NCI-H146 treated with DMSO at 0.1 percent for 48 hours (cell line): ENCODE results near the gene DCP2.

ENCODE experiments used
- DNase-seq: peaks from one replicate; lab custom pipeline; 2025; ENCODE audit not compliant: unreplicated experiment; lab: John Stamatoyannopoulos, UW

Gene DCP2

DNA sequence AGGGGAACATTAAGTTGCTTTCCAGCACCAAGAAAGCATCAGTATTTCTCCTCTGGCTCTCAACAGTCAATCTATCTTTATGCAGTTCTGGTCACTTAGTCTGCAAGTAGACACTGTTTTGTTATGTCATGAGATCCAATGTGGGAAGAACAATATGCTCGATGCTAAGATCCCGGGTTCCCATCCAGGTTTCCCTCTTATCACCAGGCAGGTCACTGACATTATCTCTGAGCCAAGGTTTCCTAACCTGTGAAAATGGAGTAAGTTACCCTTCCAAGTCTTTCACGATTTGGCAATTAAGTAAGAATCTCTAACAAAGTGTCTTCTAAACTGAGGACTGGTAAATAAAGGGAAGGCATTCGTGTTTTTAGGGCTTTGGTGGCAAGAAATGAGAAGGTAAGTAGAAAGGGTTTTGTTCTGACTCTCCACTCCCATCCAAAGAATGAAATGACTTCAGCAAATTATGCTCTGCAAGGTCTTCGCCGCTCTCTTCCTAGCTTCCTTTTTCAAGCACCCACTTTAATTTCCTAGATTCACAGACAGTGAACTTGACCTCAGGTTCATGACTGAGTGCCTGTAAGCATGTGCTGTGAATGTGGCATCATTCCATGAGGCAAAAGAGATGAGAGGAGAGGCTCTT is 86.4 kb downstream of the DCP2 start:
- DNase-seq, result no peak

DNA sequence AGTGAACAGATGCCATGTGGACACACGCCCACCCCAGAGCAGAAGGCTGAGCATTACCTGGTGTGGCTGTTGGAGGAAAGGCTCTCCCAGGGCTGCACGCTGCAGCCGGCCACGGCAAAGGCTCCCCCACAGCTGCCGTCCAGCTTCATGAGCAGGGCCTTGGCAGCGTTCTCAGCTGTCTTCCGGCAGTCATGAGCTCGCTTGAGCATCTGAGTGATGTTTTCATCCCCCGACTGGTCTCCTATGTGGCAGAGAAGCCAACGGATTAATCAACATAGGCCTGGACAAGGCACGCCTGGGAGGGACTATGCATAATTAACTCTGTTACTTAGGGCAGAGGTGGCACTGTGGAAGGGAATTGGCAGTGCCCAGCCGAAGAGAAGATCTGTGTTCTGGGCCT is 87.3 kb downstream of the DCP2 start:
- DNase-seq, result no peak

DNA sequence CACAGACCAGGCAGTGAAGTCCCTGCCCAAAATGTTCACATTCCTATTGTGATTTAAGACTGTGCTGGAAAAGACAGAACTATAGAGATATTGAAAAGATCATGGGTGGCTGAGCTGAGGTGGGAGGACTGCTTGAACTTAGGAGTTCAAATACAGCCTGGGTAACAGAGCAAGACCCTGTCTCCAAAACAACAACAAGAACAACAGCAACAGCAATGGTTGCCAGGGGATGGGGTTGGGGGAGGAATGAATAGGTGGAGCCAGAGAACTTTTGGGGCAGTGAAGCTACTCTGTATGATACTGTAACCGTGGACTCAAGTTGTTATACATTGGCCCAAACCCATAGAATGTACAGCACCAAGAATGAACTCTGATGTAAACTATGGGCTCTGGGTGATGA is 88.2 kb downstream of the DCP2 start:
- DNase-seq, result no peak

DNA sequence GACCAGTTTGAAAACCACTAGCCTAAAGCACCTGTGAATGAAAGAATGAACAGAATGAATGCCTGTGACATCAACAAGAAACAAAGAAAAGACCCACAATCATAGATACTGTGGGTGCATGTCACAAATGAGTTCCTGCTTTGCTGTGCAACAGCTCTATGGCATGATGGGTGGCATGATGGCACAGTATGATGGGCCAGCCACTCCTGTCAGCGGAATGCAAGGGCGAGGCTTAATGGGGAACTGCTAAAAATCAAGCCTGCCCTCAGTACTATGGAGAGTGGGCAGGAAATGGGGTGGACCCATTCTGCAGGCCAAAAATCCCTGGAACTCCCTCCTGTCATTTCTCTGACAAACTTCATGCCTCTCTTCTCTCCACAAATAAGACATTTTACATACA is 89.0 kb downstream of the DCP2 start:
- DNase-seq, result no peak

DNA sequence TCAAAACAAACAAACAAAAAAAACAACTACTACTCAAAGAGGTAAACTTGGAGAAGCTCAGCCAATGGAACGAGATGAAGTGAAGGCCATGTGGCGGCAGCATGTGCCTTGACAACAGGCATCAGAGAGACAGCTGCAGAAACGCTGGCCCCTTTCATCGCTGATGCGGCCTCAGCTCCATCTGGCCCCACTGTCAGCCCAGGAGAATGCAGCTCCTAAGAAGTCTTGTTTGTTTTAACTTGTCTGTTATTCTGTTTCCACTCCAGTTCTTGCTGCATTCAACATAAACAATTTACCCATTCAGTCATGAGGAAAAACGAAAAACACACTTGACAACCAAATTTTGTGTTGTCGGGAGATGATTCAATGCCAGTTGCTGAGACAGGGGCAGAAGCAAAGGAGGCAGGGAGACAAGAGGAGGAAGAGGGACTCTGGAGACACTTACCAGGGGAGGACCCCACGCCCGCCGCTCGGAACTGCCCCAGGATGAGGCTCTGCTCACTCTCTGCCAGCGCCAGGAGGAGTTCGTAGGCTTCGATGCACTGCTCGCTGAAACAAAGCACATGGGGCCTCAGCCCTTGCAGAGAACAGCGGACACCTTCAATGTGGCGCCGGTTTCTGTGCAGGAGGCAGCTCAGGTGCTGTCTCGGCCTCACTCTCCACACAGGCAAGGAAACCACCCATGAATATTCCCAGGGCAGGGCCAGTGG is 91.2 kb downstream of the DCP2 start:
- no peak for DNase-seq

DNA sequence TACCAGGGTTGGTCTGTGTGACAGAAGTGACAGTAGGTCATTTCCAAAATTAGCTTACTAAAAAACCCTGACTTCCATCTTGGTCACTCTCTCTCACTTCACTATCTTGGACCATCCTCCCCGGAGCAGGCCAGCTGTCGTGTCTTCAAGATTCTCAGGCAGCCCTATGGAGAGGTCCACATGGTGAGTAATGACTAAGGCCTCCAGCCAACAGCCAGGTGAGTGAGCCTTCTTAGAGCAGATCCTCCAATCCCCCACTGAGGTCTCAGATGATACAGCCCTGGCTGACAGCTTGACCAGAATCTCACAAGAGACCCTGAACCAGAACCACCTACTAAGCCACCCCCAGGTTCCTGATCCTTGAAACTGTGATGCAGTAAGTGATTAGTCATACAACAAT is 92.0 kb downstream of the DCP2 start:
- no peak for DNase-seq
